Memory B cell (primary cell): ENCODE data around the gene MTM1.
A peak's percentile ranks its signal among the peaks of the same experiment; 100 is the strongest.

Experiments used
- ATAC-seq: fragments of 150-1000 bp; cut with Tn5 transposase; 2 replicates; pipeline ENCODE4 v1.10.0; 2021; ENCODE audit warnings: low read depth, mild to moderate bottlenecking, moderate library complexity
- DNase-seq, 2 donors: peaks; one replicate each; pipeline ENCODE4 v3.0.0; 2022; ENCODE audit warnings: low spot score in 2 of 2
- H3K27ac Mint-ChIP-seq: one replicate; pipeline ENCODE4 v1.8.0; 2022; ENCODE audit warnings: mild to moderate bottlenecking, moderate library complexity, mixed read lengths
- H3K27me3 Mint-ChIP-seq: one replicate; pipeline ENCODE4 v1.8.0; 2022; ENCODE audit warnings: mixed read lengths
- H3K36me3 Mint-ChIP-seq: one replicate; pipeline ENCODE4 v1.8.0; 2022; ENCODE audit warnings: mild to moderate bottlenecking, mixed read lengths
- H3K4me1 Mint-ChIP-seq: one replicate; pipeline ENCODE4 v1.8.0; 2022; ENCODE audit warnings: mixed read lengths
- H3K4me3 Mint-ChIP-seq: one replicate; pipeline ENCODE4 v1.8.0; 2022; ENCODE audit warnings: mild to moderate bottlenecking, moderate library complexity, mixed read lengths
- H3K9me3 Mint-ChIP-seq: one replicate; pipeline ENCODE4 v1.8.0; 2022; ENCODE audit warnings: mixed read lengths

Gene MTM1

DNA sequence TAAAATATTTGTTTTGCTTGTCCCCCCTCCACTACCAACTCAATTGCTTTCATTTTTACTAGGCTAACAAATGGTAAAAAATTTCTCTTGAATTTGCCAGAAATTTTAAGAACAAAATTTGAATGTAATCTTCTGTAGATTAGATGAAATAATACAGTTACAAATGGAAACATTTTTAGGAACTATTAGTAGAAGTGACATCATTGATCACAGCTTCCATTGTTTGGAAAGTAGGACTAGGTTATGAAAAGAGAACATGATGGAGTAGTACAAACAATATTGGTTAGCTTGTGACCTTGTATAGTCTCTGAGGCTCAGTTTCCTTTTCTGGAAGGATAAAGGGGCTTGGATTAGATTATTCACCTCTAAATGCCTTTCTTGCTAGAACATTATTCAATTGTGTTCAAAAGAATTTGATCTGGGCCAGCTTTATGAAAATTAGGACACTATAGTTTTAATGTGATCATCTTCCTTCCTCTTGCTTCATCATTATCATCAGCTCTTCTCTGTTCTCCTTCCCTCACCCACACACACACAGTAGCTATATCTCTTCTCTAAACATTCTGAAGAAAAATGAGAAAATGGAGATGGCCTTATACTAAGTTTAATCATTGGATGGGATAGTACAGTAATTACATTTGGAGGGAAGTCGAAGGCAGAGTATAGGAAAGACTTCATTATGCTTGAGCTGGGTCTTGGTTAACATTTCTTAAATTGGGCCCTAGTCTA lies 134.7 kb downstream of the MTM1 start:
- H3K4me3 Mint-ChIP-seq = no peak overlapping the region
- H3K27me3 Mint-ChIP-seq = no peaks in the 10 kb centered on the region
- peaks cover 12% of the 10 kb centered on the region for H3K4me1 Mint-ChIP-seq
- DNase-seq (no peak), ATAC-seq (no peak)
- no peaks in the 10 kb centered on the region for H3K9me3 Mint-ChIP-seq
- peaks cover 14% of the 10 kb centered on the region for H3K36me3 Mint-ChIP-seq
- peak overlapping the region; percentile 50 for H3K27ac Mint-ChIP-seq

GRCh38 chrX:150703695-150703974 lies 135.2 kb downstream of the MTM1 start:
- Mint-ChIP-seq H3K27me3 (no peaks in the 10 kb centered on the region), H3K4me3 (no peak overlapping the region), H3K9me3 (no peaks in the 10 kb centered on the region), H3K27ac (peak overlapping the region; percentile 50), H3K4me1 (peaks cover 12% of the 10 kb centered on the region), H3K36me3 (peaks cover 14% of the 10 kb centered on the region)
- DNase-seq = no peak
- no peak for ATAC-seq

- Mint-ChIP-seq H3K27ac (peak overlapping the region; percentile 39), H3K4me3 (no peak overlapping the region), H3K9me3 (no peaks in the 10 kb centered on the region), H3K27me3 (no peaks in the 10 kb centered on the region), H3K4me1 (peaks cover 12% of the 10 kb centered on the region), H3K36me3 (peaks cover 14% of the 10 kb centered on the region)
- ATAC-seq = no peak
- no peak for DNase-seq
These were observed 135.7 kb downstream of the MTM1 start for GRCh38 chrX:150704030-150704613.

DNA sequence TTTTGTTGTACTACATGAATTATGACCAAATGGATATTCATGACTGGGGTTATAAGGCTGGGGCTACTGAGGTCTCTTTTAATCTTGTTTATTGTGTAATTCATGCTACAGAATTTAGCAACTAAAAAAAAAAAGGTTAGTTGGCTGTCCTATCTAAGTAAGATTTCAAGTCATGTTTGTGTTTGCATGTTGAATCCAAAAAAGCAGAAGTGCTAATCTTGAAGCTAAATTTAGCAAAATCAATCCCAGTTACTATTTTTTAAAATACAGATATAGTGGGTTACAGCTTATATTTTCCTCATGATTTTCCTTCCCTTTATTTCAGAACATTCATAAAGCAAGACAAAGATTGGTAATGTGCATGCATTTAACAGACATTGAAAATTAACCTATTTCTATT lies 144.2 kb downstream of the MTM1 start:
- ATAC-seq (no peak), DNase-seq (no peak)
- Mint-ChIP-seq H3K27me3 (no peaks in the 10 kb centered on the region), H3K9me3 (no peaks in the 10 kb centered on the region), H3K36me3 (no peaks in the 10 kb centered on the region), H3K4me1 (peaks cover 23% of the 10 kb centered on the region), H3K4me3 (peak overlapping the region; percentile 17), H3K27ac (no peak overlapping the region)

DNA sequence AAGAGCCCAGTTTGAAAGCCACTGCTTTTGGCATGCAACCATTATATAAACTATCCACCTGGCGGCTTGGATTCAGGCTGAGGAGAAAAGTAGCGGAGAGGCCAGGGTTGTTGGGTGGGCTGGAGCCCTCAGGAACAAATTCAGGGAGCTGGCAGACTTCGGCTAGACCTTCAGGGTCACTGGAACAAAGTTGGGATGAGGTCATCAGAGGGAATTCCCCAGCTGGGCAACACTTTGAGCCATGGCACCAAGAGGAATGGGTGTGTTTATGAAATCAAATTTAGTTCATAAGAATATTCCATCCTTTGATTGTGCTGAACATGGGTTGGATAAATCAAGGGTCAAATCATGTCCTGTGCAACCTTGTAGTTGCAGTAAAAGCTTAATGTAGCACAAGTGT lies 146.8 kb downstream of the MTM1 start:
- Mint-ChIP-seq H3K4me1 (peaks cover 17% of the 10 kb centered on the region), H3K27me3 (no peaks in the 10 kb centered on the region), H3K9me3 (no peaks in the 10 kb centered on the region), H3K27ac (peak overlapping the region; percentile 50), H3K36me3 (no peaks in the 10 kb centered on the region), H3K4me3 (no peak overlapping the region)
- ATAC-seq (no peak), DNase-seq (no peak)

- Mint-ChIP-seq H3K27me3 (no peaks in the 10 kb centered on the region), H3K4me1 (peaks cover 6% of the 10 kb centered on the region), H3K27ac (no peak overlapping the region), H3K36me3 (peaks cover 7% of the 10 kb centered on the region), H3K4me3 (no peak overlapping the region), H3K9me3 (no peaks in the 10 kb centered on the region)
- DNase-seq (no peak), ATAC-seq (no peak)
These were observed 151.2 kb downstream of the MTM1 start for GRCh38 chrX:150719621-150720020.
